HepG2 (cell line): Measurements from ENCODE around the gene RASSF8. TPM values are rescaled to one million over a fixed set of nuclear protein-coding genes. Genes with fewer than 3 reads are reported as not detected.

Experiments
- ATAC-seq: fragments of 200-7000 bp; cut with Tn5 transposase; 3 replicates; pipeline ENCODE4 v1.9.1; 2020; ENCODE audit warnings: mild to moderate bottlenecking, moderate library complexity
- BruUV-seq: library from RNA; stranded (reverse); fragments of 400-500 nt; replicated peaks from 2 replicates; lab custom pipeline; 2021; lab: Mats Ljungman, UMichigan
- CTCF ChIA-PET: fragments of 300-600 bp; formaldehyde crosslinking; extraction: SDS; loops from one replicate; lab custom pipeline; 2021; ENCODE audit warnings: low total read pairs, inconsistent platforms, low intra/inter-chr PET ratio; lab: Yijun Ruan, JAX
- POLR2A ChIA-PET: fragments of 350-600 bp; sonication (Branson Sonifier 250); formaldehyde crosslinking; loops from one replicate; lab custom pipeline; 2020; ENCODE audit warnings: antibody characterized with exemption, inconsistent platforms; lab: Yijun Ruan, JAX
- DNase-seq: peaks from one replicate; pipeline ENCODE4 v3.0.0-alpha.2; 2015; ENCODE audit warnings: low spot score
- FAIRE-seq: peaks from 3 replicates; lab custom pipeline; 2011; peaks lifted over from hg19 to GRCh38; lab: Jason Lieb, UNC
- H2AFZ ChIP-seq: one replicate; pipeline ENCODE4 v1.6.1; 2011; ENCODE audit warnings: low read length, inconsistent platforms
- H3K27ac ChIP-seq: fragments of 300-600 bp; 3 replicates; pipeline ENCODE4 v1.8.0; 2011; ENCODE audit warnings: mixed run types, mild to moderate bottlenecking, mixed read lengths, low read length, inconsistent platforms; ENCODE audit not compliant: insufficient read depth; ENCODE audit errors: extremely low read length
- H3K27me3 ChIP-seq, 2 experiments: fragments of 200-600 bp in 1 of 2; 2 replicates in 1 of 2; 3 replicates in 1 of 2; pipeline versions ENCODE4 v1.6.0 to v1.8.0; 2011; ENCODE audit warnings: low read length in 2 of 2, mild to moderate bottlenecking in 2 of 2, moderate library complexity in 2 of 2, inconsistent platforms in 1 of 2; ENCODE audit not compliant: insufficient read depth in 2 of 2, control insufficient read depth in 1 of 2
- H3K36me3 ChIP-seq, 2 experiments: fragments of 200-600 bp in 1 of 2; replicated peaks in 1 of 2; 2 replicates in 1 of 2; 3 replicates in 1 of 2; pipeline versions ENCODE4 v1.5.1 to v1.8.0; 2011; ENCODE audit warnings: low read length in 2 of 2, inconsistent platforms in 1 of 2; ENCODE audit not compliant: insufficient read depth in 2 of 2, control insufficient read depth in 1 of 2
- H3K4me1 ChIP-seq: 2 replicates; pipeline ENCODE4 v1.5.1; 2012; ENCODE audit warnings: low read length, inconsistent platforms; ENCODE audit not compliant: insufficient read depth
- H3K4me2 ChIP-seq: 2 replicates; pipeline ENCODE4 v1.6.0; 2011; ENCODE audit warnings: low read depth, low read length, inconsistent platforms
- H3K4me3 ChIP-seq, 3 experiments: fragments of 200-600 bp in 1 of 3; sonication (generic), shearing (Covaris generic) in 1 of 3; replicated peaks in 1 of 3; 2 replicates each; pipeline ENCODE4 v1.5.1; 2011 to 2016; ENCODE audit warnings: low read length in 3 of 3, inconsistent platforms in 2 of 3, low read depth in 2 of 3, mild to moderate bottlenecking in 2 of 3, control low read depth in 1 of 3, mixed read lengths in 1 of 3; ENCODE audit not compliant: insufficient read depth in 1 of 3
- H3K79me2 ChIP-seq: one replicate; pipeline ENCODE4 v1.6.1; 2011; ENCODE audit warnings: low read length, inconsistent platforms; ENCODE audit not compliant: insufficient read depth
- H3K9ac ChIP-seq: 2 replicates; pipeline ENCODE4 v1.6.0; 2011; ENCODE audit warnings: mild to moderate bottlenecking, low read depth, low read length, inconsistent platforms; ENCODE audit not compliant: insufficient read depth
- H3K9me3 ChIP-seq: 2 replicates; pipeline ENCODE4 v1.5.1; 2012; ENCODE audit warnings: mild to moderate bottlenecking, low read length
- H4K20me1 ChIP-seq: 2 replicates; pipeline ENCODE4 v1.6.0; 2011; ENCODE audit warnings: inconsistent platforms, mild to moderate bottlenecking, low read length, moderate library complexity; ENCODE audit not compliant: insufficient read depth
- CENPX ChIP-seq: sonication (generic); formaldehyde crosslinking; IDR thresholded peaks from 2 replicates; pipeline ENCODE4 v1.9.0; 2021; ENCODE audit warnings: mild to moderate bottlenecking, missing genetic modification reagents, moderate library complexity
- HCFC1 ChIP-seq: fragments of 150-350 bp; IDR thresholded peaks from 2 replicates; pipeline ENCODE4 v1.6.1; 2014; ENCODE audit warnings: low read depth, low read length
- PITX1 ChIP-seq: sonication (generic); formaldehyde crosslinking; IDR thresholded peaks from 2 replicates; pipeline ENCODE4 v1.5.1; 2020; ENCODE audit warnings: mild to moderate bottlenecking, missing genetic modification reagents
- RARG ChIP-seq: sonication (generic); formaldehyde crosslinking; IDR thresholded peaks from 2 replicates; pipeline ENCODE4 v1.4.0; 2020; ENCODE audit warnings: low read depth, mild to moderate bottlenecking, missing genetic modification reagents
- RXRA ChIP-seq: sonication (generic); formaldehyde crosslinking; IDR thresholded peaks from 2 replicates; pipeline ENCODE4 v1.5.1; 2020; ENCODE audit warnings: missing genetic modification reagents
- SOX5 ChIP-seq: IDR thresholded peaks from 2 replicates; pipeline ENCODE4 v1.6.1; 2016; ENCODE audit warnings: borderline replicate concordance
- SP5 ChIP-seq: IDR thresholded peaks from 2 replicates; pipeline ENCODE4 v1.6.1; 2016; ENCODE audit warnings: low read depth, borderline replicate concordance
- WGBS: methylation state at CpG from one replicate; pipeline ENCODE4 v1.1.6; 2017; ENCODE audit warnings: low lambda C conversion rate; 5-methylcytosine and 5-hydroxymethylcytosine counted together
- in situ Hi-C: cut with HindIII; loops from 2 replicates; pipeline ENCODE4 v1.10.0; 2017; ENCODE audit warnings: low pct_unique_long_range_greater_than_20kb; ENCODE audit not compliant: extremely low pct_ligation_motif_present
- intact Hi-C: fragments of 100-400 bp; cut with micrococcal nuclease; formaldehyde crosslinking; loops from one replicate; pipeline ENCODE4 v1.10.0; 2022; ENCODE audit not compliant: unreplicated experiment
- polyA plus RNA-seq, 8 experiments: library from polyadenylated mRNA; depleted of rRNA in 3 of 8; stranded (reverse) in 7 of 8; unstranded in 1 of 8; fragments of >200 nt; fragmentation: Illumina TruSeq in 4 of 8; extraction: Trizol in 4 of 8; gene quantifications; 2 replicates each; pipeline versions ENCODE4 v1.2.1 to v1.2.3, GENCODE V29; 2011 to 2016; ENCODE audit warnings: low read depth in 4 of 8, missing spikeins in 1 of 8, mixed read lengths in 1 of 8; ENCODE audit not compliant: insufficient read depth in 1 of 8
- total RNA-seq, 5 experiments: library from RNA; depleted of rRNA; stranded (reverse); fragments of >200 nt; fragmentation: Illumina TruSeq; extraction: Trizol; gene quantifications; 2 replicates each; pipeline ENCODE4 v1.2.3, GENCODE V29; 2016; ENCODE audit warnings: low read depth in 1 of 5
- TF ChIP-seq, protein P1 (sequence below): IDR thresholded peaks from 2 replicates; pipeline ENCODE4 v1.4.0; 2020; ENCODE audit warnings: mild to moderate bottlenecking, missing genetic modification reagents

Gene RASSF8
- total and polyA plus RNA-seq, 2 of the 13 experiments (the other 11 are each of a cell fraction or from before 2014, with no cell fraction given), result 0.82 to 9.2 TPM

DNA sequence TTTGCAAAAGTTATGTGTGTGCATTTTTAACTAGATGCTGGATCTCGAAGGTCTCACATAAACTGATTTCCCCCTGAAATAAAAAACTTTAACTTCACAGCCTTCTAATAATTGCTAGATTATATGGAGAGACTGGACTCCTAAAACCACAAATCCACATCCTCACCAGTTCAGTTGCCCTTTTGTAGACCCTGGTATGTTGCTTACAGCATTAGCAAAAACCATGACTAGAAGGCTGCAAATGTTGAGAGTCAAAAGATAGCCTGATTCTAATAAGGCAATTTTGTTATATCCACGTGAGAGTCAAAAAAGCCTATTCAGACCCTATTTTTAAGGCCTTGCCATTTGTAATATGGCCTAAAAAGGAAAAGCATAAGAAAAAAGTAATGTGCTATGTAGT lies 37.4 kb downstream of the RASSF8 start:
- TF ChIP-seq CENPX, result no peak
- TF ChIP-seq SOX5 (CRISPR knock-in tag), result no peak
- no peak for TF ChIP-seq HCFC1
- TF ChIP-seq PITX1, result no peak
- no peak for TF ChIP-seq RXRA (CRISPR knock-in tag)
- TF ChIP-seq, protein P1, sequence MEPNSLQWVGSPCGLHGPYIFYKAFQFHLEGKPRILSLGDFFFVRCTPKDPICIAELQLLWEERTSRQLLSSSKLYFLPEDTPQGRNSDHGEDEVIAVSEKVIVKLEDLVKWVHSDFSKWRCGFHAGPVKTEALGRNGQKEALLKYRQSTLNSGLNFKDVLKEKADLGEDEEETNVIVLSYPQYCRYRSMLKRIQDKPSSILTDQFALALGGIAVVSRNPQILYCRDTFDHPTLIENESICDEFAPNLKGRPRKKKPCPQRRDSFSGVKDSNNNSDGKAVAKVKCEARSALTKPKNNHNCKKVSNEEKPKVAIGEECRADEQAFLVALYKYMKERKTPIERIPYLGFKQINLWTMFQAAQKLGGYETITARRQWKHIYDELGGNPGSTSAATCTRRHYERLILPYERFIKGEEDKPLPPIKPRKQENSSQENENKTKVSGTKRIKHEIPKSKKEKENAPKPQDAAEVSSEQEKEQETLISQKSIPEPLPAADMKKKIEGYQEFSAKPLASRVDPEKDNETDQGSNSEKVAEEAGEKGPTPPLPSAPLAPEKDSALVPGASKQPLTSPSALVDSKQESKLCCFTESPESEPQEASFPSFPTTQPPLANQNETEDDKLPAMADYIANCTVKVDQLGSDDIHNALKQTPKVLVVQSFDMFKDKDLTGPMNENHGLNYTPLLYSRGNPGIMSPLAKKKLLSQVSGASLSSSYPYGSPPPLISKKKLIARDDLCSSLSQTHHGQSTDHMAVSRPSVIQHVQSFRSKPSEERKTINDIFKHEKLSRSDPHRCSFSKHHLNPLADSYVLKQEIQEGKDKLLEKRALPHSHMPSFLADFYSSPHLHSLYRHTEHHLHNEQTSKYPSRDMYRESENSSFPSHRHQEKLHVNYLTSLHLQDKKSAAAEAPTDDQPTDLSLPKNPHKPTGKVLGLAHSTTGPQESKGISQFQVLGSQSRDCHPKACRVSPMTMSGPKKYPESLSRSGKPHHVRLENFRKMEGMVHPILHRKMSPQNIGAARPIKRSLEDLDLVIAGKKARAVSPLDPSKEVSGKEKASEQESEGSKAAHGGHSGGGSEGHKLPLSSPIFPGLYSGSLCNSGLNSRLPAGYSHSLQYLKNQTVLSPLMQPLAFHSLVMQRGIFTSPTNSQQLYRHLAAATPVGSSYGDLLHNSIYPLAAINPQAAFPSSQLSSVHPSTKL (CRISPR knock-in tag), result no peak
- TF ChIP-seq SP5 (CRISPR knock-in tag), result no peak
- TF ChIP-seq RARG (CRISPR knock-in tag), result no peak
- Histone ChIP-seq H3K4me2 (no peak overlapping the region), H3K27ac (no peak overlapping the region), H3K36me3 (no peaks in the 10 kb centered on the region), H3K27me3 (no peaks in the 10 kb centered on the region), H3K4me3 (no peak overlapping the region), H3K4me1 (no peaks in the 10 kb centered on the region), H3K9ac (no peak overlapping the region), H3K9me3 (no peaks in the 10 kb centered on the region), H2AFZ (no peak overlapping the region), H3K79me2 (no peaks in the 10 kb centered on the region), H4K20me1 (no peaks in the 10 kb centered on the region)
- ChIA-PET POLR2A (no interaction called here), CTCF (no interaction called here)
- no peak for ATAC-seq
- BruUV-seq, result no TSS peak
- WGBS, result 28% methylated on average over 2 of the region's 2 CpGs
- intact Hi-C loops, result no loop called here
- in situ Hi-C loops, result no loop called here
- no peak for DNase-seq
- FAIRE-seq, result no peak
